K562 (cell line): Measurements from ENCODE around the gene MYO18A.

Experiments used
- ATF3 ChIP-seq, 2 experiments: fragments of 450-650 bp in 1 of 2; sonication (generic) in 1 of 2; formaldehyde crosslinking in 1 of 2; IDR thresholded peaks in 1 of 2; conservative IDR thresholded peaks in 1 of 2; 2 replicates each; pipeline versions ENCODE4 v1.6.1 to v1.8.1; 2016 to 2023; ENCODE audit warnings: mild to moderate bottlenecking in 2 of 2, moderate library complexity in 2 of 2, inconsistent platforms in 1 of 2, missing genetic modification reagents in 1 of 2
- POLR2A ChIP-seq: fragments of 450-650 bp; conservative IDR thresholded peaks from 2 replicates; pipeline ENCODE4 v1.6.1; 2016
- PURB ChIP-seq: sonication (generic); formaldehyde crosslinking; IDR thresholded peaks from 2 replicates; pipeline ENCODE4 v1.9.0; 2021; ENCODE audit warnings: low read depth, mild to moderate bottlenecking, missing genetic modification reagents
- SETDB1 ChIP-seq: IDR thresholded peaks from one replicate; pipeline ENCODE4 v1.6.1; 2012; ENCODE audit warnings: low read length, control low read depth, inconsistent platforms
- ZNF3 ChIP-seq: fragments of 250-450 bp; sonication (Bioruptor Pico); IDR thresholded peaks from 2 replicates; pipeline ENCODE4 v1.5.0; 2021; ENCODE audit warnings: mild to moderate bottlenecking, moderate library complexity
- ZNF431 ChIP-seq: sonication (generic); formaldehyde crosslinking; IDR thresholded peaks from 2 replicates; pipeline ENCODE4 v1.8.0; 2022; ENCODE audit warnings: mild to moderate bottlenecking, missing genetic modification reagents
- ZSCAN29 ChIP-seq: fragments of 450-650 bp; IDR thresholded peaks from 2 replicates; pipeline ENCODE4 v1.6.1; 2017
- TF ChIP-seq, protein P1 (sequence below): fragments of 250-450 bp; sonication (Bioruptor Pico); IDR thresholded peaks from 2 replicates; pipeline ENCODE4 v1.5.0; 2021

GRCh38 chr17:29197516-29198272, 17.5 kb upstream of the MYO18A start:
- TF ChIP-seq ZSCAN29 = no peak
- no peak for TF ChIP-seq ZNF431
- TF ChIP-seq SETDB1 = no peak
- no peak for TF ChIP-seq ZNF3
- no peak for TF ChIP-seq POLR2A
- no peak for TF ChIP-seq ATF3 (IDR thresholded peaks at IDR 0.05)
- no peak for TF ChIP-seq ATF3 (CRISPR knock-in tag; conservative IDR thresholded peaks at IDR 0.05)
- TF ChIP-seq PURB (CRISPR knock-in tag) = no peak
- TF ChIP-seq, protein P1, sequence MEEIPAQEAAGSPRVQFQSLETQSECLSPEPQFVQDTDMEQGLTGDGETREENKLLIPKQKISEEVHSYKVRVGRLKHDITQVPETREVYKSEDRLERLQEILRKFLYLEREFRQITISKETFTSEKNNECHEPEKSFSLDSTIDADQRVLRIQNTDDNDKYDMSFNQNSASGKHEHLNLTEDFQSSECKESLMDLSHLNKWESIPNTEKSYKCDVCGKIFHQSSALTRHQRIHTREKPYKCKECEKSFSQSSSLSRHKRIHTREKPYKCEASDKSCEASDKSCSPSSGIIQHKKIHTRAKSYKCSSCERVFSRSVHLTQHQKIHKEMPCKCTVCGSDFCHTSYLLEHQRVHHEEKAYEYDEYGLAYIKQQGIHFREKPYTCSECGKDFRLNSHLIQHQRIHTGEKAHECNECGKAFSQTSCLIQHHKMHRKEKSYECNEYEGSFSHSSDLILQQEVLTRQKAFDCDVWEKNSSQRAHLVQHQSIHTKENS (CRISPR knock-in tag) = no peak
